ENCODE results near the gene NT5C2. TPM values are rescaled to one million over a fixed set of nuclear protein-coding genes. Genes with fewer than 3 reads are reported as not detected.

The NT5C2 gene
- total RNA-seq, 3 donors from 2014 or later, result 84.9 to 105 (median 105) TPM

- H3K4me3 ChIP-seq, result no peak overlapping the region
Observed at GRCh38 chr10:103077491-103078308, 115.4 kb downstream of the NT5C2 start.

GRCh38 chr10:103077020-103077419 lies 116.1 kb downstream of the NT5C2 start:
- Histone ChIP-seq H3K36me3 (ENCODE audit: low read depth) (no peaks in the 10 kb centered on the region), H3K9me3 (no peaks in the 10 kb centered on the region), H3K4me1 (ENCODE audit: low read depth) (no peaks in the 10 kb centered on the region), H3K4me3 (no peak overlapping the region)
- intact Hi-C loops (cut with DNase I, micrococcal nuclease), result no loop called here
- ATAC-seq (no peak), DNase-seq (no peak)
- TF ChIP-seq CTCF (IDR thresholded peaks at IDR 0.05), result no peak

More at GRCh38 chr10:103077491-103078308, 115.4 kb downstream of the NT5C2 start:
- DNase-seq (no peak), ATAC-seq (no peak)
- intact Hi-C loops (cut with DNase I, micrococcal nuclease), result no loop called here
- no peaks in the 10 kb centered on the region for H3K9me3 ChIP-seq
- no peaks in the 10 kb centered on the region for H3K4me1 ChIP-seq (ENCODE audit: low read depth)
- TF ChIP-seq CTCF (IDR thresholded peaks at IDR 0.05), result no peak
- H3K36me3 ChIP-seq (ENCODE audit: low read depth), result no peaks in the 10 kb centered on the region

GRCh38 chr10:103072891-103073290 lies 120.2 kb downstream of the NT5C2 start:
- no peaks in the 10 kb centered on the region for H3K9me3 ChIP-seq
- no peak overlapping the region for H3K4me3 ChIP-seq
- no peak for TF ChIP-seq CTCF (IDR thresholded peaks at IDR 0.05)
- ATAC-seq (no peak), DNase-seq (no peak)
- no peaks in the 10 kb centered on the region for H3K4me1 ChIP-seq (ENCODE audit: low read depth)
- intact Hi-C loops (cut with DNase I, micrococcal nuclease), result no loop called here
- H3K36me3 ChIP-seq (ENCODE audit: low read depth), result no peaks in the 10 kb centered on the region

- no peaks in the 10 kb centered on the region for H3K36me3 ChIP-seq (ENCODE audit: low read depth)
- no peak for DNase-seq
- no peak for ATAC-seq
- H3K4me1 ChIP-seq (ENCODE audit: low read depth), result no peaks in the 10 kb centered on the region
- H3K4me3 ChIP-seq, result no peak overlapping the region
- TF ChIP-seq CTCF (IDR thresholded peaks at IDR 0.05), result no peak
- intact Hi-C loops (cut with DNase I, micrococcal nuclease), result no loop called here
- no peaks in the 10 kb centered on the region for H3K9me3 ChIP-seq
Observed at GRCh38 chr10:103072276-103072675, 120.8 kb downstream of the NT5C2 start.

GRCh38 chr10:103069453-103070331 lies 123.4 kb downstream of the NT5C2 start:
- H3K9me3 ChIP-seq, result no peaks in the 10 kb centered on the region
- peak; percentile 37 for TF ChIP-seq CTCF (IDR thresholded peaks at IDR 0.05)
- intact Hi-C loops (cut with DNase I, micrococcal nuclease), result loop anchor here (5.0 to 10.0 kb wide), 2 partner anchors 152 to 155 kb away; partner anchors contain the start of gene CNNM2 (in 2 of the 2)
- ATAC-seq (peak; percentile 90), DNase-seq (peak; percentile 62 to 88 (median 70))
- no peaks in the 10 kb centered on the region for H3K4me1 ChIP-seq (ENCODE audit: low read depth)
- H3K36me3 ChIP-seq (ENCODE audit: low read depth), result no peaks in the 10 kb centered on the region
- no peak overlapping the region for H3K4me3 ChIP-seq

Measured in mucosa of descending colon (tissue), 3 donors.